Kidney glomerular epithelial cell (primary cell): Measurements from ENCODE around the gene TMEM51.

Experiments used
- DNase-seq: peaks from one replicate; lab custom pipeline; 2025; lab: John Stamatoyannopoulos, UW

The TMEM51 gene

GRCh38 chr1:15177710-15178166 is 24.2 kb downstream of the TMEM51 start:
- no peak for DNase-seq

DNA sequence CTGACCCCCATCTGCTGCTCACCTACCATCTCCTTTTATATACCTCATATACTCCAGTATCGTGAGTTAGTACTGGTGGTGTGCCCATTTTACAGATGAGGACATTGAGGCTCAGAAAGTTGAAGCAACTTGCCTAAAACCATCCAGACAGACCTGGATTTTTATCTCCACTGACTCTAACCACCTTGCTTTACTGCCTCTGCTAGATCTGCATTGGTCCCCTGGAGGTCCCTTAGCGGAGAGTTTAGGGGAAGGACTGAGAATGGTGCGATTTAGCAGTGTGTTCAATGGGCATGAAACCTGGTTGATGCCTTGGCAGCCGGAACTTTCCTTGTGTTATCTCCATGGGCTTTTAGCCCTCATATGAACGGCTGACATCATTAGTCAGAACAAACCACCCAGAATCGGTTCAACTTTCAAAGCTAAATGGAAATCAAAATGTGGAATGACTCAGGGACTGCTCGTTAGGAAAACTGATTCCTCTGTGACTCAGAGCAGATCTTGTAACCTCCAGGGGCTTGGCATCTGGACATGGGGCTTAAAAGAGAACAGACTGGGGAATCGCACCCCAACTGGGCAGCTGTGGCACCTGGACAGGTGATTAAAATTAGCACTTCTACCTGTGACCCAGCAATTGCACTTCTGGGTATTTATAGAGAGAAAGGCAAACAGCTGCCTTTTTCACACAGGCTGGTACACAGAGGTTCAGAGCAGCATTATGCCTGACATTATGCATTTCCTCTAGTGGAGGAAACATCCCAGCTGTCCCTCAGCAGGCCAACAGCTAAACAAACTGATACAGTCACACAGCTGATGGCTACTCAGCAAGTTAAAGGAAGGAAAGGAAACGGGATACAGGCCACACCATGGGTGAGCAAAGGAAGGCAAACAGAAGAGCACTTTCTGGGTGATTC is 25.3 kb downstream of the TMEM51 start:
- DNase-seq, result peak; percentile 97

DNA sequence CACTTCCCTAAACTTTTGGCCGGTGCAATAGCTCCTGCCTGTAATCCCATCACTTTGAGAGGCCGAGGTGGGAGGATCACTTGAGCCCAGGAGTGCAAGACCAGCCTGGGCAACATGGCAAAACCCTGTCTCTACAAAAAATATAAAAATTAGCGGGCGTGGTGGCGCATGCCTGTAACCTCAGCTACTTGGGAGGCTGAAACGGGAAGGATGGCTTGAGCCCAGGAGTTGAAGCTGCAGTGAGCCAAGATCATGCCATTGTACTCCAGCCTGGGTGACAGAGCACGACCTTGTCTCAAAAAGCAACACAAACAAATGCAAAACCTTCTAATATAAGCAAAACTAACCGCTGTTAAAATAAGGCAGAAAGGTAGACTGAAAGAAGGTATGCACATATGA is 25.9 kb downstream of the TMEM51 start:
- DNase-seq, result no peak

DNA sequence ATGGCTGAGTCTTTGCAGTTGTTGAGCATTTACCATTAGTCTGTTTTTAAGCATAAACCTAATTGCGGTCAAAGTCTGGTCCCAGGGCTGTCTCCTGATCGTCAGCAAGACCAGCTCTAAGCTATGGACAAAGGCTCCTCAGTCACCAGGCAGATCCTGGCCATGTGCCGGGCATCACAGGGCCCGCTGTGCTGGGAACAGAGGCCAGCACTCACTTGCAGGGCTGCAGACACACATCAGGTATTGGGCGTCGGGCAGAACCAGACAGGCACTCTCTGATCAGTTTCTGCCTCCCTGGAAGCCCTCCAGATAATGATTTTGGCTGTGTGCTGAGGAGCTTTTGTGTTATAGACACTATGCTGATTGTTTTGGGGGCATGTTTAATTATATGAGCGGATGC is 26.6 kb downstream of the TMEM51 start:
- DNase-seq, result no peak

GRCh38 chr1:15180945-15181523 is 27.5 kb downstream of the TMEM51 start:
- DNase-seq, result no peak

GRCh38 chr1:15181564-15181963 is 28.0 kb downstream of the TMEM51 start:
- DNase-seq, result peak; percentile 31

GRCh38 chr1:15184436-15185241 is 31.1 kb downstream of the TMEM51 start:
- no peak for DNase-seq

- DNase-seq, result no peak
These were observed 32.1 kb downstream of the TMEM51 start for GRCh38 chr1:15185617-15186016.

GRCh38 chr1:15186073-15186845 is 32.7 kb downstream of the TMEM51 start:
- no peak for DNase-seq

- DNase-seq, result no peak
These were observed 33.3 kb downstream of the TMEM51 start for GRCh38 chr1:15186846-15187151.

- no peak for DNase-seq
These were observed 33.9 kb downstream of the TMEM51 start for GRCh38 chr1:15187175-15188129.

- DNase-seq, result no peak
These were observed 34.6 kb downstream of the TMEM51 start for GRCh38 chr1:15188130-15188524.

DNA sequence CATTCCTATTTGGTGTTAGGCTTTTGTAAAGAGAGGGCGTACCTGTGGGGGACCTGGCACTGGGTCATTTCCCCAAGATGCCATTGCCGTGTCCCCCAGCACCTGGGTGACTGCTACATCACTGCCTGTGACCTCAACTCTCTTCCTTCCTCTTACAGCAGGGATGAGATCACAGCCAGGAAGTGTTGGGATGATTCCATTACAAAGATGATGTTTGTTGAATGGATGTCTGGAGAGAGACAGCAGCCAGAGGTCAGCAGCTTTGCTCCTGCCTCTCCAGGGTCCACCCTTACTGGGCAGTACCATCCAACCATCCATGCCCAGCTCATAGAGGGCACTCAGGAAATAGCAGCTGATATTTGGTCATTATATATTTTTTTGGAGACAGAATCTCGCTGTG is 35.1 kb downstream of the TMEM51 start:
- DNase-seq, result no peak

- DNase-seq, result no peak
These were observed 36.3 kb downstream of the TMEM51 start for GRCh38 chr1:15189692-15190370.

- no peak for DNase-seq
These were observed 37.7 kb downstream of the TMEM51 start for GRCh38 chr1:15191267-15191666.

DNA sequence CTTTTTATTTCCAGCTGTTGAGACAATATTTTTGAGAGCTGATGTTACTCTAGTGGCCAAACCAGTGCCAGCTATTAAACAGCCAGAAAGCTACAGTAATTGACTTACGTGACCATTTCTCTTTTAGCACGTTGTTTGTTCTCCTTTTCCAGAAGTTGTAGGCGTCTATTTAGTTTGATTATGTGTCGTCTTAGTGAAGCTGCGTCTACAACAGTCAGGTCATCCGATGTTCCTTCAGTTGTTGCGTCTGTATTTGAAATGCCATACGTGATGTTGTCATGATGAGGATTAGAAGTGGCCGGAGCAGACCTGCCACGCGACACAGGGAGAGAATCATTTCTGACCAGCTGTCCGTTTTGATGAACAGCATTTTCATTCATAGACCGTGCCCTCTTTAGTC is 38.2 kb downstream of the TMEM51 start:
- no peak for DNase-seq

- DNase-seq, result no peak
These were observed 39.5 kb downstream of the TMEM51 start for GRCh38 chr1:15192916-15193550.

DNA sequence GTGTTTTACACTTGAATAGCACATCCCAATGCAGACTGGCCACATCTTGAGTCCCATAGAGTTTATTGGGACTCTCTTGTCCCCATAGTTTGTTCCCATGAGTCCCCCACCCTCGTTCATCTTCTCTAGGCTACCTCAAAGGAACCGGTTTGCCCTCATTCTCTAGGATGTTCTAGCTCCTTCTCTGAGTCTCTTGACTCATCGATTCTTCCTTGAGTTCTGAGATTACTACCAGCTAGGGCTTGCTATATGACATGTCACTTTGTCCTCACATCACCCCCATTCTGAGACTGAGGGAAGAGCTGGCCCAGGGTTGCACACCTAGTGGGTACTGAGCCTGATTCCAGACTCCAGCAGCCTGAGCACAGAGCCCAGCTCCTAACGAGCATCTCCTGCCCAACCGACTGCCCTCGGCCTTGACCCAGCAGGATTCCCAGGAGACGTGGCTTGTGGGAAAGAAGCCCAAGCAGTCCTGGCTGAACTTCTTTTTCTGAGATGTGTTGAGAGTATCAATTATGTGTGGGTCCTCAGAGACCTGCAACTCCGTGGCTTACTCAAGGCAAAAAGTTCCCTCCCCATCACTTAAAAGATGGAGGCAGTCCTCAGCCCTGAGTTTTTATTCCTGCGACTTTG is 42.0 kb downstream of the TMEM51 start:
- no peak for DNase-seq

DNA sequence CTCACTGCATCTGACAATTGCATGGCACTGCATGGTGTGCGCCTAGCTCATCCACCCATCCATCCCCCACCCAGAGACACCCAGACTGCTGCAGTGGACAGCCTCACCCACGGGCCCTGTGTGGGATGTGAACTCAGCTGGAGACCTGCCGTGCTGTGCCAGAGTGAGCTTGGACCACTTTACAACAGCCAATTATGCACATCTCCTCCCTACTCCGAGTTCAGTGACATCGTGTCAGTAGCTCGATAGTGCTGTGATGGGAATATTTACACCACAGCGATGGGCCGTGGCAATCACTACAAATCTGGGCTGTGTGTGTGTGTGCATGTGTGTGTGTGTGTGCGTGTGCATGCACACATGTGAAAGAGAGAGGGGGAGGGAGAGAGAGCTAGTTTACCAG is 42.5 kb downstream of the TMEM51 start:
- DNase-seq, result no peak
